HepG2 (cell line): Measurements from ENCODE around the gene STRADB. TPM values are rescaled to one million over a fixed set of nuclear protein-coding genes. Genes with fewer than 3 reads are reported as not detected.
A peak's percentile ranks its signal among the peaks of the same experiment; 100 is the strongest.

Experiments
- EED ChIP-seq: sonication (generic); formaldehyde crosslinking; IDR thresholded peaks from 2 replicates; pipeline ENCODE4 v1.5.0; 2020; ENCODE audit warnings: mild to moderate bottlenecking, missing genetic modification reagents
- LCORL ChIP-seq, 2 experiments: fragments of 450-650 bp in 1 of 2; sonication (generic) in 1 of 2; formaldehyde crosslinking in 1 of 2; IDR thresholded peaks; 2 replicates each; pipeline versions ENCODE4 v1.5.0 to v1.6.1; 2017 to 2020; ENCODE audit warnings: antibody characterized with exemption in 1 of 2, missing genetic modification reagents in 1 of 2
- PPARG ChIP-seq: conservative IDR thresholded peaks from 2 replicates; pipeline ENCODE4 v1.6.1; 2016; ENCODE audit warnings: missing biosample characterization, missing genetic modification reagents
- RFXANK ChIP-seq: IDR thresholded peaks from 2 replicates; pipeline ENCODE4 v1.6.1; 2016
- ZBTB38 ChIP-seq: sonication (generic); formaldehyde crosslinking; IDR thresholded peaks from 2 replicates; pipeline ENCODE4 v1.5.1; 2020; ENCODE audit warnings: mild to moderate bottlenecking, missing genetic modification reagents
- ZMYM2 ChIP-seq: sonication (generic); formaldehyde crosslinking; IDR thresholded peaks from 2 replicates; pipeline ENCODE4 v1.8.0; 2022; ENCODE audit warnings: mild to moderate bottlenecking, missing genetic modification reagents
- ZNF143 ChIP-seq: sonication (generic); formaldehyde crosslinking; IDR thresholded peaks from 2 replicates; pipeline ENCODE4 v1.4.0; 2020; ENCODE audit warnings: missing genetic modification reagents
- ZNF772 ChIP-seq: sonication (generic); formaldehyde crosslinking; IDR thresholded peaks from 2 replicates; pipeline ENCODE4 v1.5.0; 2020; ENCODE audit warnings: mild to moderate bottlenecking, missing genetic modification reagents
- polyA plus RNA-seq, 8 experiments: library from polyadenylated mRNA; depleted of rRNA in 3 of 8; stranded (reverse) in 7 of 8; unstranded in 1 of 8; fragments of >200 nt; fragmentation: Illumina TruSeq in 4 of 8; extraction: Trizol in 4 of 8; gene quantifications; 2 replicates each; pipeline versions ENCODE4 v1.2.1 to v1.2.3, GENCODE V29; 2011 to 2016; ENCODE audit warnings: low read depth in 4 of 8, missing spikeins in 1 of 8, mixed read lengths in 1 of 8; ENCODE audit not compliant: insufficient read depth in 1 of 8
- total RNA-seq, 5 experiments: library from RNA; depleted of rRNA; stranded (reverse); fragments of >200 nt; fragmentation: Illumina TruSeq; extraction: Trizol; gene quantifications; 2 replicates each; pipeline ENCODE4 v1.2.3, GENCODE V29; 2016; ENCODE audit warnings: low read depth in 1 of 5
- TF ChIP-seq, protein P1 (sequence below): sonication (generic); formaldehyde crosslinking; IDR thresholded peaks from 2 replicates; pipeline ENCODE4 v1.4.0; 2020; ENCODE audit warnings: missing genetic modification reagents
- TF ChIP-seq, protein P2 (sequence below): sonication (generic); formaldehyde crosslinking; conservative IDR thresholded peaks from 2 replicates; pipeline ENCODE4 v1.4.0; 2020; ENCODE audit warnings: mild to moderate bottlenecking, missing genetic modification reagents, moderate library complexity
- TF ChIP-seq, protein P3 (sequence below): sonication (generic); formaldehyde crosslinking; IDR thresholded peaks from 2 replicates; pipeline ENCODE4 v1.9.0; 2022; ENCODE audit warnings: low read depth, missing genetic modification reagents
- TF ChIP-seq, protein P4 (sequence below): fragments of 450-650 bp; IDR thresholded peaks from 2 replicates; pipeline ENCODE4 v1.6.1; 2017
- TF ChIP-seq, protein P5 (sequence below): sonication (generic); formaldehyde crosslinking; IDR thresholded peaks from 2 replicates; pipeline ENCODE4 v1.9.0; 2022; ENCODE audit warnings: missing genetic modification reagents, mild to moderate bottlenecking, borderline replicate concordance
- TF ChIP-seq, protein P6 (sequence below): sonication (generic); formaldehyde crosslinking; IDR thresholded peaks from 2 replicates; pipeline ENCODE4 v1.4.0; 2020; ENCODE audit warnings: missing genetic modification reagents
- TF ChIP-seq, protein P7 (sequence below): IDR thresholded peaks from 2 replicates; pipeline ENCODE4 v1.6.1; 2012; ENCODE audit warnings: inconsistent platforms

Gene STRADB
- total and polyA plus RNA-seq, 2 of the 13 experiments (the other 11 are each of a cell fraction or from before 2014, with no cell fraction given): 34.1 to 66.6 TPM

DNA sequence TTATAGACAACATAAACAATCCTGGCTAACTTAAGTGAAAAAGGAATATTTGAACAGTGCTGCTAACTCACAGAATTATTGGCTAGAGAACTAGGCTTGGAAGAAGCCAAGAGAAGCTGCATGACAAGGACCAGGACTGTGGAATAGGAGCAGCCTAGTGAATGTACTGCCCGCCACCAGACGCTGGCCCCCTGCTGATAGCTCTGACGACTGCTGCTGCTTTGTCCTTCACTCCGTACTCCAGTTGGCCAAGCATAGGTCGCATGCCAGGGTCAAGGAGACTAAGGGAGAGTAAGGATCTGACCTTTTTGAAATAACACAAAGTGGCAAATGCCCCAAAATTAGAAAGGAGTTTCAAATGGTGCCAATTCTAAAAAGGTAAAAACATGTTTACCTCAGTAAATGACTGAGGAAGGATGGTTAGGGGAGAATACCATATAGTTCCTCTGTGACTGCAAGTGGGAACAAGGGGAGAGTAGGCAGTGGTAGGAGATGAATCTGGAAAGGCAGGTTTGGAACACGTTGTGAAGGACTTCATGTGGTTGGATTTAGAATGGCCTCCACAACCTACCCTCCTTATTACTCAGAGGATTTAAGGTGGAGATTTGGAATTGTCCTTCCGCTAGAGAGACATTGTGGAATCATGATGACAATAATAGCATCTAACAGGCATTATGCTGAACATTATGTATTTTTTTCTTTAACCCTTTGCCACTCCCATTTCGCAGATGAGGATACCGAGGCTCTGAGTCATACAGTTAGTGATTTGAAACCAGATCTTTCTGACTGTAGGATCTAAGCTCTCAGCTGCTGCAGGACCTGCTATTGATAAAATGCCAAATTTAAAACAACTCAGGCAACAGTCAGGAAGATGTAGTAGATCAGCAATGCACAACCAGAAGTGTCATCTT is 19.5 kb downstream of the STRADB start (continued):
- TF ChIP-seq, protein P1, sequence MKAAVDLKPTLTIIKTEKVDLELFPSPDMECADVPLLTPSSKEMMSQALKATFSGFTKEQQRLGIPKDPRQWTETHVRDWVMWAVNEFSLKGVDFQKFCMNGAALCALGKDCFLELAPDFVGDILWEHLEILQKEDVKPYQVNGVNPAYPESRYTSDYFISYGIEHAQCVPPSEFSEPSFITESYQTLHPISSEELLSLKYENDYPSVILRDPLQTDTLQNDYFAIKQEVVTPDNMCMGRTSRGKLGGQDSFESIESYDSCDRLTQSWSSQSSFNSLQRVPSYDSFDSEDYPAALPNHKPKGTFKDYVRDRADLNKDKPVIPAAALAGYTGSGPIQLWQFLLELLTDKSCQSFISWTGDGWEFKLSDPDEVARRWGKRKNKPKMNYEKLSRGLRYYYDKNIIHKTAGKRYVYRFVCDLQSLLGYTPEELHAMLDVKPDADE (CRISPR knock-in tag): no peak
- no peak for TF ChIP-seq ZNF772
- TF ChIP-seq ZMYM2 (CRISPR knock-in tag): no peak
- no peak for TF ChIP-seq PPARG (CRISPR knock-in tag)
- TF ChIP-seq, protein P2, sequence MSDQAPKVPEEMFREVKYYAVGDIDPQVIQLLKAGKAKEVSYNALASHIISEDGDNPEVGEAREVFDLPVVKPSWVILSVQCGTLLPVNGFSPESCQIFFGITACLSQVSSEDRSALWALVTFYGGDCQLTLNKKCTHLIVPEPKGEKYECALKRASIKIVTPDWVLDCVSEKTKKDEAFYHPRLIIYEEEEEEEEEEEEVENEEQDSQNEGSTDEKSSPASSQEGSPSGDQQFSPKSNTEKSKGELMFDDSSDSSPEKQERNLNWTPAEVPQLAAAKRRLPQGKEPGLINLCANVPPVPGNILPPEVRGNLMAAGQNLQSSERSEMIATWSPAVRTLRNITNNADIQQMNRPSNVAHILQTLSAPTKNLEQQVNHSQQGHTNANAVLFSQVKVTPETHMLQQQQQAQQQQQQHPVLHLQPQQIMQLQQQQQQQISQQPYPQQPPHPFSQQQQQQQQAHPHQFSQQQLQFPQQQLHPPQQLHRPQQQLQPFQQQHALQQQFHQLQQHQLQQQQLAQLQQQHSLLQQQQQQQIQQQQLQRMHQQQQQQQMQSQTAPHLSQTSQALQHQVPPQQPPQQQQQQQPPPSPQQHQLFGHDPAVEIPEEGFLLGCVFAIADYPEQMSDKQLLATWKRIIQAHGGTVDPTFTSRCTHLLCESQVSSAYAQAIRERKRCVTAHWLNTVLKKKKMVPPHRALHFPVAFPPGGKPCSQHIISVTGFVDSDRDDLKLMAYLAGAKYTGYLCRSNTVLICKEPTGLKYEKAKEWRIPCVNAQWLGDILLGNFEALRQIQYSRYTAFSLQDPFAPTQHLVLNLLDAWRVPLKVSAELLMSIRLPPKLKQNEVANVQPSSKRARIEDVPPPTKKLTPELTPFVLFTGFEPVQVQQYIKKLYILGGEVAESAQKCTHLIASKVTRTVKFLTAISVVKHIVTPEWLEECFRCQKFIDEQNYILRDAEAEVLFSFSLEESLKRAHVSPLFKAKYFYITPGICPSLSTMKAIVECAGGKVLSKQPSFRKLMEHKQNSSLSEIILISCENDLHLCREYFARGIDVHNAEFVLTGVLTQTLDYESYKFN: no peak
- TF ChIP-seq EED (CRISPR knock-in tag): no peak
- peak; percentile 54; the same call in 1 of the 2 replicates for TF ChIP-seq ZBTB38
- no peak for TF ChIP-seq LCORL (IDR thresholded peaks at IDR 0.05)
- TF ChIP-seq LCORL (CRISPR knock-in tag; IDR thresholded peaks at IDR 0.05): no peak
- no peak for TF ChIP-seq RFXANK (CRISPR knock-in tag)
- TF ChIP-seq, protein P3, sequence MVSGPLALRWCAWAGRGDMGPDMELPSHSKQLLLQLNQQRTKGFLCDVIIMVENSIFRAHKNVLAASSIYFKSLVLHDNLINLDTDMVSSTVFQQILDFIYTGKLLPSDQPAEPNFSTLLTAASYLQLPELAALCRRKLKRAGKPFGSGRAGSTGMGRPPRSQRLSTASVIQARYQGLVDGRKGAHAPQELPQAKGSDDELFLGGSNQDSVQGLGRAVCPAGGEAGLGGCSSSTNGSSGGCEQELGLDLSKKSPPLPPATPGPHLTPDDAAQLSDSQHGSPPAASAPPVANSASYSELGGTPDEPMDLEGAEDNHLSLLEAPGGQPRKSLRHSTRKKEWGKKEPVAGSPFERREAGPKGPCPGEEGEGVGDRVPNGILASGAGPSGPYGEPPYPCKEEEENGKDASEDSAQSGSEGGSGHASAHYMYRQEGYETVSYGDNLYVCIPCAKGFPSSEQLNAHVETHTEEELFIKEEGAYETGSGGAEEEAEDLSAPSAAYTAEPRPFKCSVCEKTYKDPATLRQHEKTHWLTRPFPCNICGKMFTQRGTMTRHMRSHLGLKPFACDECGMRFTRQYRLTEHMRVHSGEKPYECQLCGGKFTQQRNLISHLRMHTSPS (CRISPR knock-in tag): no peak
- TF ChIP-seq, protein P4, sequence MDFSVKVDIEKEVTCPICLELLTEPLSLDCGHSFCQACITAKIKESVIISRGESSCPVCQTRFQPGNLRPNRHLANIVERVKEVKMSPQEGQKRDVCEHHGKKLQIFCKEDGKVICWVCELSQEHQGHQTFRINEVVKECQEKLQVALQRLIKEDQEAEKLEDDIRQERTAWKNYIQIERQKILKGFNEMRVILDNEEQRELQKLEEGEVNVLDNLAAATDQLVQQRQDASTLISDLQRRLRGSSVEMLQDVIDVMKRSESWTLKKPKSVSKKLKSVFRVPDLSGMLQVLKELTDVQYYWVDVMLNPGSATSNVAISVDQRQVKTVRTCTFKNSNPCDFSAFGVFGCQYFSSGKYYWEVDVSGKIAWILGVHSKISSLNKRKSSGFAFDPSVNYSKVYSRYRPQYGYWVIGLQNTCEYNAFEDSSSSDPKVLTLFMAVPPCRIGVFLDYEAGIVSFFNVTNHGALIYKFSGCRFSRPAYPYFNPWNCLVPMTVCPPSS: no peak
- TF ChIP-seq, protein P5, sequence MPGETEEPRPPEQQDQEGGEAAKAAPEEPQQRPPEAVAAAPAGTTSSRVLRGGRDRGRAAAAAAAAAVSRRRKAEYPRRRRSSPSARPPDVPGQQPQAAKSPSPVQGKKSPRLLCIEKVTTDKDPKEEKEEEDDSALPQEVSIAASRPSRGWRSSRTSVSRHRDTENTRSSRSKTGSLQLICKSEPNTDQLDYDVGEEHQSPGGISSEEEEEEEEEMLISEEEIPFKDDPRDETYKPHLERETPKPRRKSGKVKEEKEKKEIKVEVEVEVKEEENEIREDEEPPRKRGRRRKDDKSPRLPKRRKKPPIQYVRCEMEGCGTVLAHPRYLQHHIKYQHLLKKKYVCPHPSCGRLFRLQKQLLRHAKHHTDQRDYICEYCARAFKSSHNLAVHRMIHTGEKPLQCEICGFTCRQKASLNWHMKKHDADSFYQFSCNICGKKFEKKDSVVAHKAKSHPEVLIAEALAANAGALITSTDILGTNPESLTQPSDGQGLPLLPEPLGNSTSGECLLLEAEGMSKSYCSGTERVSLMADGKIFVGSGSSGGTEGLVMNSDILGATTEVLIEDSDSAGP (CRISPR knock-in tag): no peak
- TF ChIP-seq, protein P6, sequence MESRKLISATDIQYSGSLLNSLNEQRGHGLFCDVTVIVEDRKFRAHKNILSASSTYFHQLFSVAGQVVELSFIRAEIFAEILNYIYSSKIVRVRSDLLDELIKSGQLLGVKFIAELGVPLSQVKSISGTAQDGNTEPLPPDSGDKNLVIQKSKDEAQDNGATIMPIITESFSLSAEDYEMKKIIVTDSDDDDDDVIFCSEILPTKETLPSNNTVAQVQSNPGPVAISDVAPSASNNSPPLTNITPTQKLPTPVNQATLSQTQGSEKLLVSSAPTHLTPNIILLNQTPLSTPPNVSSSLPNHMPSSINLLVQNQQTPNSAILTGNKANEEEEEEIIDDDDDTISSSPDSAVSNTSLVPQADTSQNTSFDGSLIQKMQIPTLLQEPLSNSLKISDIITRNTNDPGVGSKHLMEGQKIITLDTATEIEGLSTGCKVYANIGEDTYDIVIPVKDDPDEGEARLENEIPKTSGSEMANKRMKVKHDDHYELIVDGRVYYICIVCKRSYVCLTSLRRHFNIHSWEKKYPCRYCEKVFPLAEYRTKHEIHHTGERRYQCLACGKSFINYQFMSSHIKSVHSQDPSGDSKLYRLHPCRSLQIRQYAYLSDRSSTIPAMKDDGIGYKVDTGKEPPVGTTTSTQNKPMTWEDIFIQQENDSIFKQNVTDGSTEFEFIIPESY: peak; percentile 77; the same call in 1 of the 2 replicates
- TF ChIP-seq, protein P7, sequence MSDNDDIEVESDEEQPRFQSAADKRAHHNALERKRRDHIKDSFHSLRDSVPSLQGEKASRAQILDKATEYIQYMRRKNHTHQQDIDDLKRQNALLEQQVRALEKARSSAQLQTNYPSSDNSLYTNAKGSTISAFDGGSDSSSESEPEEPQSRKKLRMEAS: no peak
- no peak for TF ChIP-seq ZNF143 (CRISPR knock-in tag)
